Activated B cell treated with CpG ODN at 0.5 μM for 24 hours (primary cell): ENCODE data around the gene CHD6. TPM values are rescaled to one million over a fixed set of nuclear protein-coding genes. Genes with fewer than 3 reads are reported as not detected.

Experiments used
- ATAC-seq: fragments of 200-7000 bp; cut with Tn5 transposase; one replicate; pipeline ENCODE4 v1.10.0; 2021; ENCODE audit warnings: low read depth, mild to moderate bottlenecking, moderate library complexity
- CTCF ChIA-PET: fragments of 350-600 bp; sonication (Branson Sonifier 250); formaldehyde crosslinking; loops from one replicate; lab custom pipeline; 2021; ENCODE audit warnings: antibody characterized with exemption; lab: Charles Lee
- POLR2A ChIA-PET: fragments of 350-600 bp; sonication (Branson Sonifier 250); formaldehyde crosslinking; loops from one replicate; lab custom pipeline; 2021; ENCODE audit warnings: antibody characterized with exemption; lab: Charles Lee
- DNase-seq: peaks from one replicate; pipeline ENCODE4 v3.0.0; 2022
- H3K27ac Mint-ChIP-seq: one replicate; pipeline ENCODE4 v1.8.0; 2020; ENCODE audit warnings: mixed read lengths
- H3K27me3 Mint-ChIP-seq: one replicate; pipeline ENCODE4 v1.8.0; 2021; ENCODE audit warnings: mixed read lengths
- H3K36me3 Mint-ChIP-seq: one replicate; pipeline ENCODE4 v1.8.0; 2021; ENCODE audit warnings: low read depth, mixed read lengths
- H3K4me1 Mint-ChIP-seq: one replicate; pipeline ENCODE4 v1.8.0; 2021; ENCODE audit warnings: mixed read lengths
- H3K4me3 Mint-ChIP-seq: one replicate; pipeline ENCODE4 v1.8.0; 2020; ENCODE audit warnings: mild to moderate bottlenecking, mixed read lengths
- H3K9me3 Mint-ChIP-seq: one replicate; pipeline ENCODE4 v1.8.0; 2020; ENCODE audit warnings: mixed read lengths
- CTCF ChIP-seq: fragments of 200-600 bp; IDR thresholded peaks from one replicate; pipeline ENCODE4 v1.8.0; 2022; ENCODE audit warnings: antibody characterized with exemption, mild to moderate bottlenecking
- intact Hi-C: fragments of 100-400 bp; cut with micrococcal nuclease; formaldehyde crosslinking; loops from one replicate; pipeline ENCODE4 v1.15.1; 2024
- total RNA-seq: library from RNA; stranded (reverse); gene quantifications from 2 replicates; pipeline ENCODE4 v1.2.3, GENCODE V29; 2022

The CHD6 gene
- total RNA-seq, 1 donor from 2014 or later, result 59.9 TPM

GRCh38 chr20:41356951-41357350 is 261.2 kb downstream of the CHD6 start:
- Mint-ChIP-seq H3K4me1 (no peaks in the 10 kb centered on the region), H3K36me3 (no peaks in the 10 kb centered on the region), H3K27me3 (no peaks in the 10 kb centered on the region), H3K4me3 (no peak overlapping the region), H3K9me3 (no peaks in the 10 kb centered on the region), H3K27ac (no peak overlapping the region)
- no peak for TF ChIP-seq CTCF
- POLR2A ChIA-PET, result no interaction called here
- intact Hi-C loops, result no loop called here
- no peak for ATAC-seq
- no peak for DNase-seq
- CTCF ChIA-PET, result no interaction called here

- no peaks in the 10 kb centered on the region for H3K36me3 Mint-ChIP-seq
- intact Hi-C loops, result no loop called here
- CTCF ChIA-PET, result no interaction called here
- TF ChIP-seq CTCF, result no peak
- H3K27ac Mint-ChIP-seq, result no peak overlapping the region
- DNase-seq (no peak), ATAC-seq (no peak)
- no peaks in the 10 kb centered on the region for H3K9me3 Mint-ChIP-seq
- no peaks in the 10 kb centered on the region for H3K4me1 Mint-ChIP-seq
- H3K4me3 Mint-ChIP-seq, result no peak overlapping the region
- POLR2A ChIA-PET, result interaction anchor here (0.7 kb wide), 1 partner anchor 1654 kb away, joined by 3 read pairs; no protein-coding TSS in a partner anchor
- no peaks in the 10 kb centered on the region for H3K27me3 Mint-ChIP-seq
Measured at GRCh38 chr20:41355598-41356203, 262.5 kb downstream of the CHD6 start.

GRCh38 chr20:41355192-41355591 is 263.0 kb downstream of the CHD6 start:
- intact Hi-C loops, result no loop called here
- no peaks in the 10 kb centered on the region for H3K27me3 Mint-ChIP-seq
- no peaks in the 10 kb centered on the region for H3K36me3 Mint-ChIP-seq
- ChIA-PET CTCF (no interaction called here), POLR2A (no interaction called here)
- no peak overlapping the region for H3K4me3 Mint-ChIP-seq
- ATAC-seq, result no peak
- H3K9me3 Mint-ChIP-seq, result no peaks in the 10 kb centered on the region
- H3K4me1 Mint-ChIP-seq, result no peaks in the 10 kb centered on the region
- no peak for TF ChIP-seq CTCF
- H3K27ac Mint-ChIP-seq, result no peak overlapping the region
- DNase-seq, result no peak

- ChIA-PET POLR2A (no interaction called here), CTCF (no interaction called here)
- Mint-ChIP-seq H3K4me3 (no peak overlapping the region), H3K27ac (no peak overlapping the region), H3K9me3 (no peaks in the 10 kb centered on the region), H3K4me1 (no peaks in the 10 kb centered on the region), H3K36me3 (no peaks in the 10 kb centered on the region), H3K27me3 (no peaks in the 10 kb centered on the region)
- intact Hi-C loops, result no loop called here
- TF ChIP-seq CTCF, result no peak
- ATAC-seq (no peak), DNase-seq (no peak)
Measured at GRCh38 chr20:41353530-41353929, 264.6 kb downstream of the CHD6 start.

GRCh38 chr20:41352666-41353065 is 265.5 kb downstream of the CHD6 start:
- ChIA-PET POLR2A (no interaction called here), CTCF (no interaction called here)
- no peak overlapping the region for H3K4me3 Mint-ChIP-seq
- H3K27me3 Mint-ChIP-seq, result no peaks in the 10 kb centered on the region
- no peak for ATAC-seq
- intact Hi-C loops, result no loop called here
- no peaks in the 10 kb centered on the region for H3K4me1 Mint-ChIP-seq
- no peak overlapping the region for H3K27ac Mint-ChIP-seq
- no peak for TF ChIP-seq CTCF
- H3K36me3 Mint-ChIP-seq, result no peaks in the 10 kb centered on the region
- DNase-seq, result no peak
- H3K9me3 Mint-ChIP-seq, result no peaks in the 10 kb centered on the region
